Measurements from ENCODE around the gene SNX8.

DNA sequence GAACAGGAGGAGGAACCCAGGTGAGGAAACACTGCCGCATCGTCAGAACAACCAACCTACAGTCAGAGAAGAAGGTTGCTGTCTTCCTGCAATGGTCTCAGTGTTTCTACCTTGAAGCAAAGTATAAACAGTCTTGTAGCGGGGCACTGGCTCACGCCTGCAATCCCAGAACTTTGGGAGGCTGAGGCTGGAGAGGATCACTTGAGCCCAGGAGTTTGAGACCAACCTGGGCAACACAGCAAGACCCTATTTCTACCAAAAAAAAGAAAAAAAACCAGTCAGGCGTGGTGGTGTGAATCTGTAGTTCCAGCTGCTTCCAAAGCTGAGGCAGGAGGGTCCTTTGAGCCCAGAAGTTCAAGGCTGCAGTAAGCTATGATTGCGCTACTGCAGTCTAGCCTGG is 23.4 kb downstream of the SNX8 start:
- TF ChIP-seq POLR2A (IDR thresholded peaks at IDR 0.05; ENCODE audit: low read depth, low read length) (no peak), JUN (IDR thresholded peaks at IDR 0.05; ENCODE audit: borderline replicate concordance, insufficient read depth, insufficient read length, low read depth) (no peak), EZH2 (IDR thresholded peaks at IDR 0.05; ENCODE audit: borderline replicate concordance, low read depth, low read length, severe bottlenecking) (no peak), GATA2 (IDR thresholded peaks at IDR 0.05; ENCODE audit: insufficient read depth, insufficient read length, low read depth, low read length) (no peak), POLR2AphosphoS5 (IDR thresholded peaks at IDR 0.05; ENCODE audit: insufficient read depth, low read depth, low read length) (no peak)
- TF ChIP-seq, protein P1, sequence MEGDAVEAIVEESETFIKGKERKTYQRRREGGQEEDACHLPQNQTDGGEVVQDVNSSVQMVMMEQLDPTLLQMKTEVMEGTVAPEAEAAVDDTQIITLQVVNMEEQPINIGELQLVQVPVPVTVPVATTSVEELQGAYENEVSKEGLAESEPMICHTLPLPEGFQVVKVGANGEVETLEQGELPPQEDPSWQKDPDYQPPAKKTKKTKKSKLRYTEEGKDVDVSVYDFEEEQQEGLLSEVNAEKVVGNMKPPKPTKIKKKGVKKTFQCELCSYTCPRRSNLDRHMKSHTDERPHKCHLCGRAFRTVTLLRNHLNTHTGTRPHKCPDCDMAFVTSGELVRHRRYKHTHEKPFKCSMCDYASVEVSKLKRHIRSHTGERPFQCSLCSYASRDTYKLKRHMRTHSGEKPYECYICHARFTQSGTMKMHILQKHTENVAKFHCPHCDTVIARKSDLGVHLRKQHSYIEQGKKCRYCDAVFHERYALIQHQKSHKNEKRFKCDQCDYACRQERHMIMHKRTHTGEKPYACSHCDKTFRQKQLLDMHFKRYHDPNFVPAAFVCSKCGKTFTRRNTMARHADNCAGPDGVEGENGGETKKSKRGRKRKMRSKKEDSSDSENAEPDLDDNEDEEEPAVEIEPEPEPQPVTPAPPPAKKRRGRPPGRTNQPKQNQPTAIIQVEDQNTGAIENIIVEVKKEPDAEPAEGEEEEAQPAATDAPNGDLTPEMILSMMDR (IDR thresholded peaks at IDR 0.05; ENCODE audit: extremely low read depth in 1 of 2, insufficient read depth in 1 of 2, low read depth in 1 of 2, low read length in 2 of 2) = no peak
- TF ChIP-seq, protein P2, sequence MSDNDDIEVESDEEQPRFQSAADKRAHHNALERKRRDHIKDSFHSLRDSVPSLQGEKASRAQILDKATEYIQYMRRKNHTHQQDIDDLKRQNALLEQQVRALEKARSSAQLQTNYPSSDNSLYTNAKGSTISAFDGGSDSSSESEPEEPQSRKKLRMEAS (IDR thresholded peaks at IDR 0.05; ENCODE audit: insufficient read depth, insufficient read length) = no peak

Measured in endothelial cell of umbilical vein (primary cell).